NCI-H2227 treated with DMSO at 0.1 percent for 48 hours (cell line): ENCODE measurements around the gene MASP1.
A peak's percentile ranks its signal among the peaks of the same experiment; 100 is the strongest.

Source experiments
- DNase-seq: peaks from one replicate; lab custom pipeline; 2025; lab: John Stamatoyannopoulos, UW

The MASP1 gene, protein sequence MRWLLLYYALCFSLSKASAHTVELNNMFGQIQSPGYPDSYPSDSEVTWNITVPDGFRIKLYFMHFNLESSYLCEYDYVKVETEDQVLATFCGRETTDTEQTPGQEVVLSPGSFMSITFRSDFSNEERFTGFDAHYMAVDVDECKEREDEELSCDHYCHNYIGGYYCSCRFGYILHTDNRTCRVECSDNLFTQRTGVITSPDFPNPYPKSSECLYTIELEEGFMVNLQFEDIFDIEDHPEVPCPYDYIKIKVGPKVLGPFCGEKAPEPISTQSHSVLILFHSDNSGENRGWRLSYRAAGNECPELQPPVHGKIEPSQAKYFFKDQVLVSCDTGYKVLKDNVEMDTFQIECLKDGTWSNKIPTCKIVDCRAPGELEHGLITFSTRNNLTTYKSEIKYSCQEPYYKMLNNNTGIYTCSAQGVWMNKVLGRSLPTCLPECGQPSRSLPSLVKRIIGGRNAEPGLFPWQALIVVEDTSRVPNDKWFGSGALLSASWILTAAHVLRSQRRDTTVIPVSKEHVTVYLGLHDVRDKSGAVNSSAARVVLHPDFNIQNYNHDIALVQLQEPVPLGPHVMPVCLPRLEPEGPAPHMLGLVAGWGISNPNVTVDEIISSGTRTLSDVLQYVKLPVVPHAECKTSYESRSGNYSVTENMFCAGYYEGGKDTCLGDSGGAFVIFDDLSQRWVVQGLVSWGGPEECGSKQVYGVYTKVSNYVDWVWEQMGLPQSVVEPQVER

GRCh38 chr3:187291512-187292132 lies at the start of gene MASP1:
TSS of gene MASP1 (minus strand) at chr3:187291737. CDS start at chr3:187291632, 105 bp downstream.
- no peak for DNase-seq

GRCh38 chr3:187340578-187340977 lies 49.0 kb upstream of the MASP1 start:
- DNase-seq: no peak

- DNase-seq: no peak
Measured at GRCh38 chr3:187336322-187336721, 44.8 kb upstream of the MASP1 start.

DNA sequence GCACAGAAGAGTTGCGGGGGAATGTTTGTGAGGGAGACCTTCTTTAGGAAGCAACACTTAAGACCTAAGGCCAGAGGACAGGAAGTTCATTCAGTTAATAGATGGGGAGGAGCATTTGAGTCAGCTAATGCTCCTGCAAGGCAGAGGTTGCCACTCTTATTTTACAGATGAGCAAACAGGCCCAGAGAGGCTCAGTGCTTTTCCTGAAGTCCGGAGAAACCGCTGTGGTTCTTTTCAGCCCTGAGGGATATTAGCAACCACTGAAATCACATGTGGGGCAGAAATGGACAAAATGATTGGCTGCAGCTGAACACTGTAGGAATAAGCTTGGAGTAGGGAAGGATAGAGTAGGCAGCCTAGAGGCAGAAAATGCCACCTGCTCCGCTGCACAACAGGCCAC lies 43.4 kb upstream of the MASP1 start:
- DNase-seq: no peak

- no peak for DNase-seq
Measured at GRCh38 chr3:187328691-187329090, 37.2 kb upstream of the MASP1 start.

DNA sequence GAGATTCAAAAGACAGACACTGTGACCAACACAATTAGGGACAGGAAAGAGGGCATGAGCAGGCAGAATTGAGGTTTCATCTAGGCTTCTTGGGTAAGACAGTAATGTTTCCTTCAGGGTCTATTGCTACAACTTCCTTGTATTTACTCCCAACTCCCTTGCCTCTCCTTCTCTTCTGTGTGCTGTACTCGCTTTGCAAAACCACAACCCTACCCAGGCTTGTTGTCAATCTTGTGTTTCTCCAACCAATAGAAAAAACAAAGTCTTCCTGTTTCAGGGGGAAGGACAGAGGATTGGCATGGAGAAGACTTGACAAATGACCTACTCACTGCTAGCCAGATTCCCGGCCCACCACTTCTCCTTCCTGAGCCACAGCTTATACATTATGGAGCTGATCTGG lies 36.3 kb upstream of the MASP1 start:
- no peak for DNase-seq

GRCh38 chr3:187325632-187326031 lies 34.1 kb upstream of the MASP1 start:
- DNase-seq: no peak

- DNase-seq: no peak
Measured at GRCh38 chr3:187323091-187323490, 31.6 kb upstream of the MASP1 start.

GRCh38 chr3:187322291-187322690 lies 30.8 kb upstream of the MASP1 start:
- DNase-seq: no peak

DNA sequence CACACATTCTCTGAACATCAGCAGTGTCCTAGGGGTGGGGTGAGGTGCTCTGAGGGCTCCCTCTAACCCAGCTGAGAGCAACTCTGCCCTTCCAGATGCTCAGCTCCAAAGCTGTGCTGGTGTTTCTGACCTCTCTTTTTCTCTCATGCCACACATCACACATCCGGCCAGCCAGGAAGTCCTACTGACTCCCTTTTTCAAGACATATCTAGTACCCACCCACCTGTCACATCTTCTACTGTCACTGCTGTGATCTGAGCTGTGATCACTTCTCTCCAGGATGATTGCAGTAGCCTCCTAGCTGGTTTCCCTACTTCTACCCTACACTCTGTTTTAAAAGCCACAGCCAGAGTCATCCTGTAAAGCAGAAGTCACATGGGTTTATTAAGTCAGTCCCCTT lies 30.2 kb upstream of the MASP1 start:
- DNase-seq: no peak

- no peak for DNase-seq
Measured at GRCh38 chr3:187319699-187320302, 28.3 kb upstream of the MASP1 start.

DNA sequence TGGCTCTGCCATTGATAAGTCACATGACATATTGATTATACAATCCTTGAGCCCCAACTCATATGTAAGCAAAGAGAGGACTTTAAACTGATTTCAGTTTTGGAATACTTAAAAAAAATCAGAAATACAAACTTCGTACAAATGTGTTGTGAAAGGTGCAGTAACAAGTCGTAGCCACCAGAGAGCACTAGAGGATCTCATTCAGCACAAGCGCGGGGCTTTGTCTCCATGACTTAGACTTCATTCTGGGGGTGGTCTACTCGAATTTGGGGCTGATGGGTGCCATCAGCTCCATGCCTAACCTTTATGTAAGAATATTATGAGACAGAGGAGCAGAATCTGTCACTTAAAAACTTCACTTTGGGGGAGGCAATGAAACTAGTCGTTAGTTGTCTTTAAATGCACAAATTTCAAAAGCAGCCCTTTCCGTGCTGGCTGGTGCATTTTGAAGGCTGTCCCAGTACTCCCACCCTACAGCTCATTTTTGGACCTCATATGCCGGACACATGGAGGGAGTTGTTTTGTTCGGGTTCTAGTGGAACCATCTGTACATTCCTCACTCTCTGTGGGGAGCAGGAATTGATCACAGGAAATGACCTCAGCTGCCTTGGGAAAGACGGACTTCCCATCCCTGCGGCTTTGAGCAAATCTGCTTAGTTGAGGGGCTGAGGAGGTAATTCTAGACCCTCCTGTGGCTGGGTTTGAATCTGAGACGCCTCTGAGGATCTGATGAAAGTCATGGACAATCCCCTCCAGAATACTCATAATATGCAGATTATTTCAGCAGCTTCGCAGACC lies 27.5 kb upstream of the MASP1 start:
- DNase-seq: peak; percentile 46

DNA sequence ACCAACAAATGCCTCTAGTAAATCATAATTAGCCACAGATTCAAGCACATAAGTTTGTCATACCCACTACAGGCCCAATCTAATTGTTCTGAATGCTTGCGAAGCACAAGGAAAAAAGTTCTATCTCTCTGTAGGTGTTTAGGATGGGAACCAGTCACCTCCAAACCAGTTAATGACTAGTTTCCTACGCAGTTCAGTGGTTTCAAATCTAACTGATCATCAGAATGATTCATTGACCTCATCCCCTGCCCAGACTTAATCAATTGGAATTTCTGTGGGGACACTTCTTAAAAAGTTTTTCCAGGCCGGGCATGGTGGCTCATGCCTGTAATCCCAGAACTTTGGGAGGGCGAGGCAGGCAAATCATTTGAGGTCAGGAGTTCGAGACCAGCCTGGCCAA lies 24.3 kb upstream of the MASP1 start:
- no peak for DNase-seq

- DNase-seq: no peak
Measured at GRCh38 chr3:187314176-187314575, 22.6 kb upstream of the MASP1 start.

GRCh38 chr3:187310954-187311470 lies 19.5 kb upstream of the MASP1 start:
- no peak for DNase-seq

- no peak for DNase-seq
Measured at GRCh38 chr3:187310226-187310625, 18.7 kb upstream of the MASP1 start.

DNA sequence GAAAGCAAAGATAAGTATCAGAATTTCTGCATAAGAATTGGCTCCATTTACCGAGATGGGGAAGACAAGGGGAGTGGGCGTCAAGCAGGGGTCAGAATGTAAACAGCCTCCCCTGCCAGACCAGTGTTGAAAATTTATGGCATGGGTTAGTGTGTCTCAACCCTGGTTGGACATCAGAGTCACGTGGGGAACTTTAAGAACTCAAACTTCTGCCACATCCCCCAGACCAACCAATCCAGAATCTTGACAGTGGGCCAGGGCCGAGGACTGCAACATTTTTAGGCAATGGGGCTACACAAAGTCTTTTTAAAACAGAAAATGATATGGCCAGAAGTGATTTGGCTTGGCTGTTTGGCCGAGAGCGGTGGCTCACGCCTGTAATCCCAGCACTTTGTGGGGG lies 14.3 kb upstream of the MASP1 start:
- DNase-seq: no peak

DNA sequence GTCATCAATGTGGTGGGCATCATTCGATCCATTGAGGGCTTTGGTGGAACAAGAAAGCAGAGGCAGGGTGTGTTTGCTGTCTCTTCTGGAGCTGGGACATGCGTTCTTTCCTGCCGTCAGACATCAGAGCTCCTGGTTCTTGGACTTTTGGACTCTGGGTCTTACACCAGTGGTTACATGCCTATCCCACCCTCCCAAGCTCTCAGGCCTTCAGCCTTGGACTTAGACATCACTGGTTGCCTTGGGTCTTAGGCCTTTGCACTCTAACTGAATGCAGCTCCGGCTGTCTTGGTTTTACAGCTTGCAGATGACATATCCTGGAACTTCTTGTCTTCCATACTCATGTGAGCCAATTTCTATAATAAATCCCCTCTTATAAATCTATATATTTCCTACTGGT lies 8.1 kb upstream of the MASP1 start:
- DNase-seq: no peak

- DNase-seq: no peak
Measured at GRCh38 chr3:187296911-187297310, 5.4 kb upstream of the MASP1 start.

DNA sequence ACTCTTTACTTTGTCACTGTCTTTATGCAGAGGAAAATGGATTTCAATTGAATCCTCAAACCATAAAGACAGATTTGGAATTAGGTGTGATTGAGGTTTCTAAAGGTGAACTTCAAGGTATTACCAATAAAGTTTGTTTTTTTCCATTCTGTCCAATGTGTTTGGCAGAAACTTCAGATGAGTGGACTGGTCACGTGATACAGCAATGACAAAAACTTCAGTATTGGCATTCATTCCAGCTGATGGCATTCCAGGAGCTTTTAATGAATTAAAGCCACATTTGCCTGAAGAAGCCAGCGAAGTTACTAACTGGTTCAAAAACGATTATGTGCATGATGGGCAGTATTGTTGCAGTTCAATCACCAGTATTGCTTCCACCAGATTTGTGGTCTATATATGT lies 4.5 kb upstream of the MASP1 start:
- no peak for DNase-seq

DNA sequence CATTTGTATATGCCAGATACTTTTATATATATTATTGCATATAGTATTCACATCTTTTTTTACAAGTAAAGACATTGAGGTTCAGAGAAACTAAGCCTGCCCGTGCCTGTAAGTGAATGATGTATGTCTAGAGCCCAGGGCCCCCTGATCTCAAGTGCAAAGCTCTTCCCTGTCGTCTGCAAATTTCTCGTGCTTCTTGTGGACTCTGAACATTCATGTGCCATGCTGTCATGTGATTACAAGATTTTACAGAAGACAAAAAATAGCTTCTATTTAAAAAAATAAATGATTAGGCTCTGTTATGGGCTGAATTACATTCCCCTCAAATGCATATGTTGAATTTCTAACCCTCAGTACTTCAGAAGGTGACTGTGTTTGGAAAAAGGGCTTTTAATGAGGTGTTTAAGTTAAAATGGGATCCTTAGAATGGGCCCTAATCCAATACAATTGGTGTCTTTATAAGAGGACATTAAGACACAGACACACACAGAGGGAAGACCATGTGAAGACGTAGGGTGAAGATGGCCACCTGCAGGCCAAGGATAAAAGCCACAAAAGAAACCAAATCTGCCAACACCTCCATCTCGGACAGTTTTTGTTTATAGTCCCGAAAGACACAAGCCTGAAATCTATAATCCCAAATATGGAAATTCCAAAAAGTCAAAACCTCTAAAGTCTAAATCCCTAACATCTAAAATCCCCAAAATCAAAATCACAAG lies 3.9 kb upstream of the MASP1 start:
- DNase-seq: no peak
